ENCODE measurements around the gene RHBDD2. TPM values are rescaled to one million over a fixed set of nuclear protein-coding genes. Genes with fewer than 3 reads are reported as not detected.
"Not testable (repeated sequence)": the region's sequence is repeated elsewhere in the genome, so short reads cannot be mapped to it uniquely, and the experiment has no call there.

The RHBDD2 gene
- total RNA-seq, 4 donors from 2014 or later, result 44.9 to 79.7 (median 63.7) TPM

DNA sequence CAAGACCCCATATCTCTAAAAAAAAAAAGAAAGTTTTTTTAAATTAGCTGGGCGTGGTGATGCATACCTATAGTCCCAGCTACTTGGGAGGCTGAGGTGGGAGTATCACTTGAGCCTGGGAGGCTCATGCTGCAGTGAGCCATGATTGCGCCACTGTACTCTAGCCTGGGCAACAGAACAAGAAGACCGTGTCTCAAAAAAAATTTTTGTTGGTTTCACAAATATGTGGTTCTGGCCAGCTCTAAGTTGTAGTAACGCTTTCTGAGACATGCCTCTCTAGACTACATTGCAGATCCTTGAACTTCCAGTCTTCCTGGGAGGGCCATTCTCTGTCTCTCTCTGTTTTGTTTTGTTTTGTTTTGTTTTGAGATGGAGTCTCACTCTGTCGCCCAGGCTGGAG lies 24.6 kb upstream of the RHBDD2 start:
- no peaks in the 10 kb centered on the region for H3K27me3 ChIP-seq
- no peak overlapping the region for H3K4me3 ChIP-seq
- H3K36me3 ChIP-seq, result no peaks in the 10 kb centered on the region
- H3K9me3 ChIP-seq, result no peaks in the 10 kb centered on the region
- no peak for DNase-seq
- H3K4me1 ChIP-seq, result peaks cover 0 to 3% (median 0%) of the 10 kb centered on the region in 4 donors
- 84 to 93% methylated on average over 2 to 5 of the region's 5 CpGs for WGBS, 2 donors (ENCODE audit: low coverage in 1 of 2)
- peak overlapping the region in 1 of 4 donors; percentile 17 for H3K27ac ChIP-seq
- in situ Hi-C loops (cut with MboI; ENCODE audit: low pct_ligation_motif_present in 1 of 4, low pct_unique_long_range_greater_than_20kb in 1 of 4, low sequenced_read_pairs in 3 of 4), result no loop called here
- intact Hi-C loops (cut with DNase I; ENCODE audit: low total_unique reads), result no loop called here
- TF ChIP-seq POLR2AphosphoS5 (IDR thresholded peaks at IDR 0.05), result no peak
- TF ChIP-seq, protein P1, sequence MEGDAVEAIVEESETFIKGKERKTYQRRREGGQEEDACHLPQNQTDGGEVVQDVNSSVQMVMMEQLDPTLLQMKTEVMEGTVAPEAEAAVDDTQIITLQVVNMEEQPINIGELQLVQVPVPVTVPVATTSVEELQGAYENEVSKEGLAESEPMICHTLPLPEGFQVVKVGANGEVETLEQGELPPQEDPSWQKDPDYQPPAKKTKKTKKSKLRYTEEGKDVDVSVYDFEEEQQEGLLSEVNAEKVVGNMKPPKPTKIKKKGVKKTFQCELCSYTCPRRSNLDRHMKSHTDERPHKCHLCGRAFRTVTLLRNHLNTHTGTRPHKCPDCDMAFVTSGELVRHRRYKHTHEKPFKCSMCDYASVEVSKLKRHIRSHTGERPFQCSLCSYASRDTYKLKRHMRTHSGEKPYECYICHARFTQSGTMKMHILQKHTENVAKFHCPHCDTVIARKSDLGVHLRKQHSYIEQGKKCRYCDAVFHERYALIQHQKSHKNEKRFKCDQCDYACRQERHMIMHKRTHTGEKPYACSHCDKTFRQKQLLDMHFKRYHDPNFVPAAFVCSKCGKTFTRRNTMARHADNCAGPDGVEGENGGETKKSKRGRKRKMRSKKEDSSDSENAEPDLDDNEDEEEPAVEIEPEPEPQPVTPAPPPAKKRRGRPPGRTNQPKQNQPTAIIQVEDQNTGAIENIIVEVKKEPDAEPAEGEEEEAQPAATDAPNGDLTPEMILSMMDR (IDR thresholded peaks at IDR 0.05), result no peak
- TF ChIP-seq POLR2A (IDR thresholded peaks at IDR 0.05), result no peak

DNA sequence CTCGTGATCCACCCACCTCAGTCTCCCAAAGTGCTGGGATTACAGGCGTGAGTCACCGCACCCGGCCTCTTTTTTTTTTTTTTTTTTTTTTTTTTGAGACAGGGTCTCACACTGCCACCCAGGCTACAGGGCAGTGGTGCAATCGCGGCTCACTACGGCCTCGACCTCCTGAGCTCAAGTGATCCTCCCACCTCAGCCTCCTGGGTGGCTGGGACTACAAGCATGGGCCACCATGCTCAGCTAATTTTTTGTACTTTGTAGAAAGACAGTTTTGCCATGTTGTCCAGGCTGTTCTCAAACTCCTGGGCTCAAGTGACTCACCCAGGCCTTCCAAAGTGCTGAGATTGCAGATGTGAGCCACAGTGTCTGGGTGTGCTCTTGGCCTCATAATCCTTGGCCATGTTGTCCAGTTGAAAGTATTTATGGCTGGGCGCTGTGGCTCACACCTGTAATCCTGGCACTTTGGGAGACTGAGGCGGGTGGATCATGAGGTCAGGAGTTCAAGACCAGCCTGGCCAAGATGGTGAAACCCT lies 24.0 kb upstream of the RHBDD2 start:
- H3K4me1 ChIP-seq; in situ Hi-C loops (cut with MboI; ENCODE audit: low pct_ligation_motif_present in 1 of 4, low pct_unique_long_range_greater_than_20kb in 1 of 4, low sequenced_read_pairs in 3 of 4); H3K9me3 ChIP-seq; H3K27me3 ChIP-seq; H3K36me3 ChIP-seq; intact Hi-C loops (cut with DNase I; ENCODE audit: low total_unique reads); H3K4me3 ChIP-seq; DNase-seq; H3K27ac ChIP-seq: not testable (repeated sequence)
- 70 to 85% methylated on average over 2 to 10 of the region's 10 CpGs for WGBS, 2 donors (ENCODE audit: low coverage in 1 of 2)

DNA sequence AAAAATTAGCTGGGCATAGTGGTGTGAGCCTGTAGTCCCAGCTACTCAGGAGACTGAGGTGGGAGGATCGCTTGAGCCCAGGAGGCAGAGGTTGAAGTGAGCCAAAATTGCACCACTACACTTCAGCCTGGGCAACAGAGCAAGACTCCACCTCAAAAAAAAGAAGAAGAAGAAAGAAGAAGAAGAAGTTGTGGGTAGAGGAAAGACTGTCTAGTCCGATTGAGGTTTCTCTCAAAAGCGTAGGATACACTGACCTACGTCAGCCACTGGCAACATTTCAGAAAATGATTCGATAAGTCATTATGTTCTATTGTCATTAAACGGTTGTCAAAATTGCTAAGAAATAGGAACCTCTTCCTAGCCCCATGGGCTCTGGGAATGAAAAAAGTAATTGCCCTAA lies 22.3 kb upstream of the RHBDD2 start:
- Histone ChIP-seq H3K27ac (no peak overlapping the region), H3K4me3 (no peak overlapping the region), H3K27me3 (no peaks in the 10 kb centered on the region), H3K4me1 (no peaks in the 10 kb centered on the region), H3K9me3 (no peaks in the 10 kb centered on the region), H3K36me3 (no peaks in the 10 kb centered on the region)
- 77 to 81% methylated on average over 5 to 6 of the region's 6 CpGs for WGBS, 2 donors (ENCODE audit: low coverage in 1 of 2)
- no peak for DNase-seq
- intact Hi-C loops (cut with DNase I; ENCODE audit: low total_unique reads) (no loop called here), in situ Hi-C loops (cut with MboI; ENCODE audit: low pct_ligation_motif_present in 1 of 4, low pct_unique_long_range_greater_than_20kb in 1 of 4, low sequenced_read_pairs in 3 of 4) (no loop called here)
- TF ChIP-seq POLR2AphosphoS5 (IDR thresholded peaks at IDR 0.05) (no peak), POLR2A (IDR thresholded peaks at IDR 0.05) (no peak), EP300 (IDR thresholded peaks at IDR 0.05; ENCODE audit: low read depth) (no peak)
- TF ChIP-seq, protein P1 (IDR thresholded peaks at IDR 0.05), result no peak

DNA sequence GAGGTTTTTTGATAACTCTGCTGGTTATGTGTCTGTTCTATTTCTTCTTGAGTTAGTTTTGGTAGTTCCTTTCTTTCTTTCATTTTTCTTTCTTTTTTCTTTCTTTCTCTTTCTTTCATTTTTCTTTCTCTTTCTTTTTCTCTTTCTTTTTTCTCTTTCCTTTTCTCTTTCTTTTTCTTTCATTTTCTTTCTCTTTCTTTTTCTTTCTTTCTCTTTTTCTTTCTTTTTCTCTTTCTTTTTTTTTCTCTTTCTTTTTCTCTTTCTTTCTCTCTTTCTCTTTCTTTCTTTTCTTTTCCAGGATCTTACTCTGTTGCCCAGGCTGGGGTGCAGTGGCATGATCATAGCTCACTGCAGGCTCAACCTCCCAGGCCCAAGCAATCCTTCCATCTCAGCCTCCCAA lies 20.4 kb upstream of the RHBDD2 start:
- intact Hi-C loops (cut with DNase I; ENCODE audit: low total_unique reads) (no loop called here), in situ Hi-C loops (cut with MboI; ENCODE audit: low pct_ligation_motif_present in 1 of 4, low pct_unique_long_range_greater_than_20kb in 1 of 4, low sequenced_read_pairs in 3 of 4) (no loop called here)
- Histone ChIP-seq H3K27ac (no peak overlapping the region), H3K4me1 (no peaks in the 10 kb centered on the region), H3K36me3 (no peaks in the 10 kb centered on the region), H3K27me3 (no peaks in the 10 kb centered on the region), H3K9me3 (no peaks in the 10 kb centered on the region), H3K4me3 (no peak overlapping the region)
- no peak for DNase-seq
- TF ChIP-seq POLR2A (IDR thresholded peaks at IDR 0.05), result no peak
- TF ChIP-seq EP300 (IDR thresholded peaks at IDR 0.05; ENCODE audit: low read depth), result no peak
- TF ChIP-seq, protein P1 (IDR thresholded peaks at IDR 0.05), result no peak

DNA sequence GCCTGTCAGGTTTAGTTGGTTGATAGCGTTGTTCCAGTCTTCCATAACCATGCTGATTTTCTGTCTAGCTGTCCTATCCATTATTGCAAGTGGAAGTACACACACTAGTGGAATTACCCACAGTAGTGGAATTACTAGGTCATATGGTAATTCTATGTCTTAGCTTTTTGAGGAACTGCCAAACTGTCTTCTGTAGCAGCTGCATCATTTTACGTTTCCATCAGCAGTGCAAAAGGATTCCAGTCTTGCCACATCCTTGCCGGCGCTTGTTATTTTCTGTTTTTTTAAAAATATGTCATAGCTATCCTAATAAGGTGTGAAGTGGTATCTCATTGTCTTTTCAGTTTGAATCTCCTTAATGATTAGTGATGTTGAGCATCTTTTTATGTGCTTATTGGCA lies 17.2 kb upstream of the RHBDD2 start:
- peak overlapping the region; percentile 41 to 48 (median 46) for H3K27ac ChIP-seq
- 63 to 75% methylated on average over 4 of the region's 4 CpGs for WGBS, 2 donors (ENCODE audit: low coverage in 1 of 2)
- no peak for DNase-seq
- no peaks in the 10 kb centered on the region for H3K36me3 ChIP-seq
- no peaks in the 10 kb centered on the region for H3K27me3 ChIP-seq
- TF ChIP-seq POLR2A (IDR thresholded peaks at IDR 0.05), result no peak
- peak; percentile 8 to 63 (median 57) for TF ChIP-seq POLR2AphosphoS5 (IDR thresholded peaks at IDR 0.05)
- H3K4me1 ChIP-seq, result peaks cover 0 to 6% (median 0%) of the 10 kb centered on the region in 4 donors
- in situ Hi-C loops (cut with MboI; ENCODE audit: low pct_ligation_motif_present in 1 of 4, low pct_unique_long_range_greater_than_20kb in 1 of 4, low sequenced_read_pairs in 3 of 4) (loop anchor here in 1 of 4 donors (10.0 kb wide), 1 partner anchor 163 kb away; no protein-coding TSS in a partner anchor), intact Hi-C loops (cut with DNase I; ENCODE audit: low total_unique reads) (no loop called here)
- no peaks in the 10 kb centered on the region for H3K9me3 ChIP-seq
- H3K4me3 ChIP-seq, result no peak overlapping the region

DNA sequence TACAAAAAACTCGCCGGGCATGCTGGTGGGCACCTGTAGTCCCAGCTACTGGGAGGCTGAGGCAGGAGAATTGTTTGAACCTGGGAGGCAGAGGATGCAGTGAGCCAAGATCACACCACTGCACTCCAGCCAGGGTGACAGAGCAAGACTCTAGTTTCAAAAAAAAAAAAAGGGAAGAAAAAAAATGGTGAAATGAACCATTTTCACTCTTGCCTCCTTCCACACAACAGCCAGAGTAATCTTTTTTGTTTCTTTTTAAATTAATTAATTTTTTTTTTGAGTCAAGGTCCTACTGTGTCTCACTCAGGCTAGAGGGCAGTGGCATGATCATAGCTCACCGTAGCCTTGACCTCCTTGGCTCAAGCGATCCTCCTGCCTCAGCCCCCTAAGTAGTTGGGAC lies 14.6 kb upstream of the RHBDD2 start:
- H3K36me3 ChIP-seq; H3K9me3 ChIP-seq; H3K27me3 ChIP-seq; H3K27ac ChIP-seq; H3K4me1 ChIP-seq; H3K4me3 ChIP-seq; DNase-seq; intact Hi-C loops (cut with DNase I; ENCODE audit: low total_unique reads): not testable (repeated sequence)
- in situ Hi-C loops (cut with MboI; ENCODE audit: low pct_ligation_motif_present in 1 of 4, low pct_unique_long_range_greater_than_20kb in 1 of 4, low sequenced_read_pairs in 3 of 4), result loop anchor here in 1 of 4 donors (10.0 kb wide), 1 partner anchor 161 kb away; no protein-coding TSS in a partner anchor
- 96% methylated on average over 2 to 4 of the region's 4 CpGs for WGBS, 2 donors (ENCODE audit: low coverage in 1 of 2)
